Myocyte (in vitro differentiated cells): ENCODE results near the gene FAM32A. TPM values are rescaled to one million over a fixed set of nuclear protein-coding genes. Genes with fewer than 3 reads are reported as not detected.

Experiments
- total RNA-seq: library from RNA; depleted of rRNA; stranded (reverse); fragments of >200 nt; gene quantifications from 2 replicates; pipeline ENCODE4 v1.2.3, GENCODE V29; 2014

FAM32A gene
- total RNA-seq, 1 donor from 2014 or later, result 98.4 TPM

Other genes with a start within 250 kb of the FAM32A start
- not detected in 2 replicates for gene OR10H4, start 236.4 kb upstream of the FAM32A start, total RNA-seq
- gene TPM4, start 108.9 kb upstream of the FAM32A start, total RNA-seq, result 324 and 355 TPM in 2 replicates
- gene RAB8A, start 73.5 kb upstream of the FAM32A start, total RNA-seq, result 23.8 and 29.2 TPM in 2 replicates
- gene HSH2D, start 41.7 kb upstream of the FAM32A start, total RNA-seq, result not detected in 2 replicates
- not detected in 2 replicates for gene CIB3, start 11.9 kb upstream of the FAM32A start, total RNA-seq
- 82.6 and 89.3 TPM in 2 replicates for gene AP1M1, start 12.5 kb downstream of the FAM32A start, total RNA-seq
- gene KLF2, start 139.4 kb downstream of the FAM32A start, total RNA-seq, result 9.2 and 13.7 TPM in 2 replicates